ENCODE data around the gene CFAP44.

GRCh38 chr3:113405180-113405579, 36.1 kb downstream of the CFAP44 start:
- no peak for TF ChIP-seq POLR2A (IDR thresholded peaks at IDR 0.05)
- no peak for TF ChIP-seq CTCF (IDR thresholded peaks at IDR 0.05)
